A549 (cell line): ENCODE data around the gene ABCC4. TPM values are rescaled to one million over a fixed set of nuclear protein-coding genes. Genes with fewer than 3 reads are reported as not detected.

ENCODE experiments used
- ATAC-seq, 2 experiments: fragments of 200-7000 bp in 1 of 2; fragments of >200 bp in 1 of 2; cut with Nextera tagmentation in 1 of 2; cut with Tn5 transposase in 1 of 2; 3 replicates each; pipeline versions ENCODE4 v1.8.0 to v1.9.1; 2018 to 2020; ENCODE audit warnings: mild to moderate bottlenecking in 1 of 2, moderate library complexity in 1 of 2
- CTCF ChIA-PET: fragments of 300-600 bp; sonication (Branson Sonifier 250); formaldehyde crosslinking; extraction: SDS; loops from one replicate; lab custom pipeline; 2021; ENCODE audit warnings: antibody characterized with exemption, inconsistent platforms; lab: Yijun Ruan, JAX
- POLR2A ChIA-PET: fragments of 350-600 bp; formaldehyde crosslinking; extraction: SDS; loops from one replicate; lab custom pipeline; 2021; ENCODE audit warnings: antibody characterized with exemption, inconsistent platforms; lab: Yijun Ruan, JAX
- DNase-seq, 2 experiments: peaks; one replicate each; pipeline versions ENCODE4 v3.0.0 to v3.0.0-alpha.2; 2011 to 2016; ENCODE audit warnings: low read depth in 1 of 2, low spot score in 1 of 2
- FAIRE-seq: peaks from 2 replicates; lab custom pipeline; 2011; peaks lifted over from hg19 to GRCh38; lab: Jason Lieb, UNC
- H3K27ac ChIP-seq, 2 experiments: fragments of >200 bp; sonication (Bioruptor Twin); formaldehyde crosslinking; 3 replicates each; pipeline ENCODE4 v1.5.1; 2016 to 2017
- H3K4me1 ChIP-seq: fragments of >200 bp; sonication (Bioruptor Twin); formaldehyde crosslinking; 3 replicates; pipeline ENCODE4 v1.6.1; 2016
- H3K4me2 ChIP-seq: fragments of >200 bp; sonication (Bioruptor Twin); formaldehyde crosslinking; 3 replicates; pipeline ENCODE4 v1.6.1; 2016
- H3K4me3 ChIP-seq: fragments of >200 bp; sonication (Bioruptor Twin); formaldehyde crosslinking; 3 replicates; pipeline ENCODE4 v1.5.1; 2016
- H3K9me3 ChIP-seq: fragments of >200 bp; sonication (Bioruptor Twin); formaldehyde crosslinking; 3 replicates; pipeline ENCODE4 v1.6.1; 2016
- BCL3 ChIP-seq: fragments of >200 bp; sonication (Bioruptor Twin); formaldehyde crosslinking; IDR thresholded peaks from 3 replicates; pipeline ENCODE4 v1.6.1; 2016
- CBX2 ChIP-seq: fragments of 200-600 bp; sonication (generic); IDR thresholded peaks from 2 replicates; pipeline ENCODE4 v1.6.1; 2016; ENCODE audit warnings: low read depth, mild to moderate bottlenecking, borderline replicate concordance
- CEBPB ChIP-seq, 2 experiments: fragments of >200 bp in 1 of 2; sonication (Bioruptor Twin) in 1 of 2; formaldehyde crosslinking in 1 of 2; IDR thresholded peaks; 2 replicates each; pipeline ENCODE4 v1.6.1; 2012 to 2016
- CHD4 ChIP-seq: fragments of 200-600 bp; sonication (generic); IDR thresholded peaks from 2 replicates; pipeline ENCODE4 v1.6.1; 2016; ENCODE audit warnings: antibody characterized with exemption, mild to moderate bottlenecking, borderline replicate concordance
- ESRRA ChIP-seq: fragments of 150-350 bp; IDR thresholded peaks from 2 replicates; pipeline ENCODE4 v1.6.1; 2014; ENCODE audit warnings: mild to moderate bottlenecking, low read length, borderline replicate concordance
- GATA3 ChIP-seq: IDR thresholded peaks from 2 replicates; pipeline ENCODE4 v1.6.1; 2012; ENCODE audit warnings: borderline replicate concordance
- HDAC2 ChIP-seq: fragments of 200-600 bp; sonication (generic); IDR thresholded peaks from 2 replicates; pipeline ENCODE4 v1.6.1; 2016
- HEYL ChIP-seq: fragments of 250-450 bp; sonication (Bioruptor Pico); IDR thresholded peaks from 2 replicates; pipeline ENCODE4 v1.8.0; 2021; ENCODE audit warnings: mild to moderate bottlenecking, moderate library complexity
- HOXB13 ChIP-seq: fragments of 250-450 bp; sonication (Bioruptor Pico); IDR thresholded peaks from 2 replicates; pipeline ENCODE4 v1.5.0; 2020; ENCODE audit warnings: low read depth, mild to moderate bottlenecking, moderate library complexity
- JUN ChIP-seq, 2 experiments: fragments of >200 bp; sonication (Bioruptor Twin); formaldehyde crosslinking; IDR thresholded peaks; 2 replicates in 1 of 2; 3 replicates in 1 of 2; pipeline ENCODE4 v1.6.1; 2016 to 2017
- JUNB ChIP-seq: fragments of >200 bp; sonication (Bioruptor Twin); formaldehyde crosslinking; IDR thresholded peaks from 2 replicates; pipeline ENCODE4 v1.6.1; 2016
- KDM5A ChIP-seq: fragments of 200-600 bp; sonication (generic); IDR thresholded peaks from 2 replicates; pipeline ENCODE4 v1.6.1; 2016; ENCODE audit warnings: antibody characterized with exemption, mild to moderate bottlenecking
- MAFK ChIP-seq: fragments of 450-650 bp; IDR thresholded peaks from 2 replicates; pipeline ENCODE4 v1.6.1; 2014; ENCODE audit not compliant: partially characterized antibody
- MYC ChIP-seq: IDR thresholded peaks from 2 replicates; pipeline ENCODE4 v1.6.1; 2012; ENCODE audit warnings: mild to moderate bottlenecking, inconsistent platforms, low read length, improper control_type of control experiment, borderline replicate concordance
- NFE2L2 ChIP-seq: fragments of 150-350 bp; conservative IDR thresholded peaks from 2 replicates; pipeline ENCODE4 v1.6.1; 2014; ENCODE audit warnings: low read length
- NR3C1 ChIP-seq: fragments of >200 bp; sonication (Bioruptor Twin); formaldehyde crosslinking; IDR thresholded peaks from 3 replicates; pipeline ENCODE4 v1.6.1; 2017
- RAD21 ChIP-seq, 2 experiments: fragments of >200 bp in 1 of 2; sonication (Bioruptor Twin) in 1 of 2; formaldehyde crosslinking in 1 of 2; IDR thresholded peaks in 1 of 2; conservative IDR thresholded peaks in 1 of 2; 2 replicates in 1 of 2; 3 replicates in 1 of 2; pipeline ENCODE4 v1.6.1; 2012 to 2018; ENCODE audit warnings: inconsistent platforms in 1 of 2
- RARB ChIP-seq: fragments of 250-450 bp; sonication (Bioruptor Pico); IDR thresholded peaks from 2 replicates; pipeline ENCODE4 v1.8.0; 2021; ENCODE audit warnings: mild to moderate bottlenecking, moderate library complexity
- RNF2 ChIP-seq: fragments of 200-600 bp; sonication (generic); IDR thresholded peaks from 2 replicates; pipeline ENCODE4 v1.6.1; 2016; ENCODE audit warnings: low read depth, mild to moderate bottlenecking, antibody characterized with exemption, moderate library complexity, borderline replicate concordance
- SMC3 ChIP-seq: fragments of >200 bp; sonication (Bioruptor Twin); formaldehyde crosslinking; IDR thresholded peaks from 3 replicates; pipeline ENCODE4 v1.6.1; 2018; ENCODE audit warnings: inconsistent platforms
- ZFP36 ChIP-seq: fragments of 450-650 bp; IDR thresholded peaks from 2 replicates; pipeline ENCODE4 v1.6.1; 2014; ENCODE audit warnings: borderline replicate concordance; ENCODE audit not compliant: partially characterized antibody
- ZNF302 ChIP-seq: fragments of 250-450 bp; sonication (Bioruptor Pico); IDR thresholded peaks from 2 replicates; pipeline ENCODE4 v1.9.0; 2021; ENCODE audit warnings: inconsistent platforms, mild to moderate bottlenecking, moderate library complexity
- WGBS: methylation state at CpG from one replicate; pipeline ENCODE4 v1.1.6; 2017; ENCODE audit errors: missing lambda C conversion rate; 5-methylcytosine and 5-hydroxymethylcytosine counted together
- polyA plus RNA-seq, 4 experiments: library from polyadenylated mRNA; depleted of rRNA in 3 of 4; stranded (reverse); fragments of >200 nt; fragmentation: RNase III in 1 of 4; extraction: RNeasy Plus Mini Kit Qiagen cat#74134 plus additional on column Dnase treatment in 1 of 4; gene quantifications; 2 replicates in 3 of 4; 3 replicates in 1 of 4; pipeline ENCODE4 v1.2.3, GENCODE V29; 2011 to 2017
- TF ChIP-seq, protein P1 (sequence below): IDR thresholded peaks from 2 replicates; pipeline ENCODE4 v1.6.1; 2012
- TF ChIP-seq, protein P2 (sequence below): fragments of 450-650 bp; IDR thresholded peaks from 2 replicates; pipeline ENCODE4 v1.6.1; 2014; ENCODE audit warnings: antibody characterized with exemption

Gene ABCC4
- polyA plus RNA-seq, 2 of the 4 experiments (the other 2 are of a cell fraction) = 23.5 to 56.2 TPM

DNA sequence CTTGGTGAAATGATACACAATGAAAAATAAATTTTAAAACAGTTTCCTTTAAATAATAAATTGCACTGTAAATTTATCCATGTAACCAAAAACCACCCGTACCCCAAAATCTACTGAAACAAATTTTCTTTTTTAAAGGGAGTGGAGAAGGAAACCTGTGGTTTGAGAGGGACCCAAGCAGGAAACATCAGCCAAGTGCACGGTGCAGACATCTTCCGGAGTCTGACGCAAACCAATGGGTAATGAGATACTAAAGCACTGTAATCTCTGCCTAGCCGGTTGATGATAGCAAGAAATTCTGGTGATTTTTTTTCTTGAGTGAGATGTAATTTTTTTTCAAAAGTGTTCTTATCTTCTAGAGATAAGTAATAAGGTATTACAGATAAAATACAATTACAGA, 115.4 kb downstream of the ABCC4 start:
- FAIRE-seq = no peak
- no peak overlapping the region for H3K4me3 ChIP-seq
- ChIA-PET POLR2A (no interaction called here), CTCF (interaction anchor here (8.8 kb wide), 1 partner anchor 217 kb away, joined by 230 read pairs; no protein-coding TSS in a partner anchor)
- no peak overlapping the region for H3K27ac ChIP-seq
- ATAC-seq = no peak
- no peak for DNase-seq
- H3K4me2 ChIP-seq = no peak overlapping the region
- WGBS = 96% methylated on average over 5 of the region's 5 CpGs
- H3K4me1 ChIP-seq = peaks cover 24% of the 10 kb centered on the region
- TF ChIP-seq RNF2 = no peak
- TF ChIP-seq SMC3 = no peak
- no peaks in the 10 kb centered on the region for H3K9me3 ChIP-seq

GRCh38 chr13:95185311-95185710, 115.9 kb downstream of the ABCC4 start:
- Histone ChIP-seq H3K4me2 (no peak overlapping the region), H3K4me3 (no peak overlapping the region), H3K9me3 (no peaks in the 10 kb centered on the region), H3K4me1 (peaks cover 29% of the 10 kb centered on the region), H3K27ac (no peak overlapping the region)
- no peak for TF ChIP-seq NR3C1
- no peak for TF ChIP-seq HOXB13 (CRISPR knock-in tag)
- TF ChIP-seq, protein P1, sequence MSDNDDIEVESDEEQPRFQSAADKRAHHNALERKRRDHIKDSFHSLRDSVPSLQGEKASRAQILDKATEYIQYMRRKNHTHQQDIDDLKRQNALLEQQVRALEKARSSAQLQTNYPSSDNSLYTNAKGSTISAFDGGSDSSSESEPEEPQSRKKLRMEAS = no peak
- no peak for TF ChIP-seq BCL3
- TF ChIP-seq MYC = no peak
- TF ChIP-seq, protein P2, sequence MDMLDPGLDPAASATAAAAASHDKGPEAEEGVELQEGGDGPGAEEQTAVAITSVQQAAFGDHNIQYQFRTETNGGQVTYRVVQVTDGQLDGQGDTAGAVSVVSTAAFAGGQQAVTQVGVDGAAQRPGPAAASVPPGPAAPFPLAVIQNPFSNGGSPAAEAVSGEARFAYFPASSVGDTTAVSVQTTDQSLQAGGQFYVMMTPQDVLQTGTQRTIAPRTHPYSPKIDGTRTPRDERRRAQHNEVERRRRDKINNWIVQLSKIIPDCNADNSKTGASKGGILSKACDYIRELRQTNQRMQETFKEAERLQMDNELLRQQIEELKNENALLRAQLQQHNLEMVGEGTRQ = no peak
- no peak for TF ChIP-seq CBX2
- no peak for TF ChIP-seq ZNF302 (CRISPR knock-in tag)
- no peak for TF ChIP-seq JUNB
- TF ChIP-seq KDM5A = no peak
- TF ChIP-seq CHD4 = no peak
- no peak for TF ChIP-seq CEBPB (IDR thresholded peaks at IDR 0.05)
- no peak for TF ChIP-seq NFE2L2
- POLR2A ChIA-PET = no interaction called here
- CTCF ChIA-PET = interaction anchor here (1.1 to 2.0 kb wide), 2 partner anchors 195 to 219 kb away, joined by 4 to 7 read pairs; no protein-coding TSS in a partner anchor
- WGBS = 92% methylated on average over 3 of the region's 3 CpGs
- ATAC-seq (no peak), FAIRE-seq (no peak), DNase-seq (no peak)

- ChIA-PET POLR2A (no interaction called here), CTCF (interaction anchor here (1.1 to 3.5 kb wide), 4 partner anchors 8 to 220 kb away, joined by 4 to 14 read pairs (median 9); no protein-coding TSS in a partner anchor)
- no peak for DNase-seq
- Histone ChIP-seq H3K4me1 (peaks cover 20% of the 10 kb centered on the region), H3K27ac (no peak overlapping the region), H3K4me2 (no peak overlapping the region), H3K4me3 (no peak overlapping the region), H3K9me3 (no peaks in the 10 kb centered on the region)
- ATAC-seq = no peak
- no peak for TF ChIP-seq RNF2
- TF ChIP-seq, protein P2 = no peak
- no peak for TF ChIP-seq HEYL (CRISPR knock-in tag)
- no peak for FAIRE-seq
Observed at GRCh38 chr13:95184317-95184716, 116.9 kb downstream of the ABCC4 start.

DNA sequence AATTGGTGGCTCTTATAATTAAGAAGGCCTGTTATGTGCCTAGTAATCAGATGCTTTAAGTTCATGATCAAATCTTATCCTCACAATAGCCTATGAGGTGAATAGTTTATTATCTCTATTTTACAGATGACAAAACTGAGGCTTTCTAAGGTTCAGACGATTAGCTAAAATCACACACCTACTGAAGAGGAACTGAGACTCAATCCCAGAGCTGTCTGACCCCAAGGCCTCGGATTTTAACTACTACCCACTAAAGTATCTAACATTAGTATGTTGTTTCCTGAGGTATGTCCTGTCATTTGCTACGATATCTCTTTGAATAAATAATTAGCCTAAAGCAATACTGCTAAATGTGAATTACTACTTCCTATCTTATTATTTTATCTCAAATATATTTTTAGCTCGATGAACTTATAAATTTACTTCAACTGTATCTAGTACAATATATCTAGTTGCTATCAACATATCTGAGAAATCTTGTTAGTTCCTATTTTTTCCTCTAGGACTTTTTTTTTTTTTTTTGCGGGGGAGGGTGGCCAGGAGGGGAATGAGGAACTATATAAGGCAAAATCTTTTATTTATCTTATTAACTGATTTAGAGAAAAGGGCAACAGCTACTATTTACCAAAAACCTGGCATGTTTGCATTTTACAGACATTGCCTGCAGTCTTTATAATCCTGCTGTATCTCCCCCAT, 118.5 kb downstream of the ABCC4 start:
- H3K27ac ChIP-seq = no peak overlapping the region
- 82% methylated on average over 5 of the region's 5 CpGs for WGBS
- no peak for TF ChIP-seq KDM5A
- TF ChIP-seq HDAC2 = no peak
- no peak for TF ChIP-seq ZFP36
- TF ChIP-seq RAD21 (conservative IDR thresholded peaks at IDR 0.05 in 1 of 2, IDR thresholded peaks at IDR 0.05 in 1 of 2) = no peak
- no peak for TF ChIP-seq JUNB
- TF ChIP-seq MAFK = no peak
- no peak for TF ChIP-seq GATA3
- TF ChIP-seq RARB (CRISPR knock-in tag) = no peak
- TF ChIP-seq JUN (IDR thresholded peaks at IDR 0.05) = no peak
- no peak for TF ChIP-seq NFE2L2
- TF ChIP-seq, protein P2 = no peak
- no peak for TF ChIP-seq ESRRA
- DNase-seq (no peak), FAIRE-seq (no peak), ATAC-seq (no peak)
- no peak overlapping the region for H3K4me2 ChIP-seq
- H3K4me1 ChIP-seq = peaks cover 20% of the 10 kb centered on the region
- no peaks in the 10 kb centered on the region for H3K9me3 ChIP-seq
- CTCF ChIA-PET = interaction anchor here (0.7 to 3.5 kb wide), 4 partner anchors 9 to 297 kb away, joined by 3 to 14 read pairs (median 7); no protein-coding TSS in a partner anchor
- H3K4me3 ChIP-seq = no peak overlapping the region
- POLR2A ChIA-PET = no interaction called here
